Esophagus muscularis mucosa (tissue), 3 donors: ENCODE data around the gene SLC26A6.

Source experiments
- CTCF ChIP-seq, 3 experiments: fragments of 200-600 bp in 2 of 3; fragments of 450-650 bp in 1 of 3; sonication (generic) in 2 of 3; IDR thresholded peaks; one replicate each; pipeline ENCODE4 v1.5.1; 2017 to 2019; ENCODE audit warnings: antibody characterized with exemption in 3 of 3, mild to moderate bottlenecking in 2 of 3, moderate library complexity in 1 of 3
- POLR2A ChIP-seq: fragments of 450-650 bp; IDR thresholded peaks from one replicate; pipeline ENCODE4 v1.6.1; 2017; ENCODE audit warnings: antibody characterized with exemption, moderate library complexity, mild to moderate bottlenecking, low read depth
- POLR2AphosphoS5 ChIP-seq, 2 donors: sonication (generic); formaldehyde crosslinking; IDR thresholded peaks; one replicate each; pipeline ENCODE4 v1.6.1; 2017; ENCODE audit warnings: antibody characterized with exemption in 2 of 2

GRCh38 chr3:48630833-48631232 is 4.4 kb downstream of the SLC26A6 start:
- TF ChIP-seq CTCF (IDR thresholded peaks at IDR 0.05), result no peak
- TF ChIP-seq POLR2A, result no peak
- TF ChIP-seq POLR2AphosphoS5 (IDR thresholded peaks at IDR 0.05), result no peak
